Fibroblast of the aortic adventitia (primary cell): Measurements from ENCODE around the gene ADGRE1. TPM values are rescaled to one million over a fixed set of nuclear protein-coding genes. Genes with fewer than 3 reads are reported as not detected.

Experiments
- DNase-seq: peaks from one replicate; pipeline ENCODE4 v3.0.0-alpha.2; 2010; ENCODE audit warnings: low read depth
- H3K4me3 ChIP-seq: 2 replicates; pipeline ENCODE4 v1.5.1; 2011; ENCODE audit warnings: low read depth, mild to moderate bottlenecking, control low read depth, low read length, moderate library complexity
- CTCF ChIP-seq: IDR thresholded peaks from 2 replicates; pipeline ENCODE4 v1.5.1; 2011; ENCODE audit warnings: mild to moderate bottlenecking, low read length, control low read depth, inconsistent platforms; ENCODE audit not compliant: insufficient read depth
- total RNA-seq: library from RNA; depleted of rRNA; stranded (reverse); fragments of >200 nt; gene quantifications from 2 replicates; pipeline ENCODE4 v1.2.3, GENCODE V29; 2012; ENCODE audit warnings: low replicate concordance

ADGRE1 gene
- total RNA-seq = not detected in 2 replicates

- DNase-seq = no peak
- TF ChIP-seq CTCF = no peak
Measured at GRCh38 chr19:6887316-6887715, at the start of gene ADGRE1. TSS of gene ADGRE1 (plus strand) at chr19:6887579. CDS start at chr19:6887609, 30 bp downstream.

GRCh38 chr19:6838062-6838655 lies 49.2 kb upstream of the ADGRE1 start:
- no peak for DNase-seq
- no peak overlapping the region for H3K4me3 ChIP-seq
- no peak for TF ChIP-seq CTCF

More at GRCh38 chr19:6887316-6887715, at the start of gene ADGRE1:
- no peak within 1 kb of the TSS for H3K4me3 ChIP-seq

GRCh38 chr19:6842871-6843607 lies 44.3 kb upstream of the ADGRE1 start:
- no peak for DNase-seq
- no peak overlapping the region for H3K4me3 ChIP-seq
- no peak for TF ChIP-seq CTCF

- H3K4me3 ChIP-seq = no peak overlapping the region
- TF ChIP-seq CTCF = no peak
- no peak for DNase-seq
Measured at GRCh38 chr19:6847828-6848200, 39.6 kb upstream of the ADGRE1 start.

- DNase-seq = no peak
- H3K4me3 ChIP-seq = no peak overlapping the region
- TF ChIP-seq CTCF = no peak
Measured at GRCh38 chr19:6848986-6849385, 38.4 kb upstream of the ADGRE1 start.

- H3K4me3 ChIP-seq = no peak overlapping the region
- DNase-seq = no peak
- no peak for TF ChIP-seq CTCF
Measured at GRCh38 chr19:6849876-6850275, 37.5 kb upstream of the ADGRE1 start.
